Heart left ventricle (tissue), 13 donors: Measurements from ENCODE around the gene PIGV.
A peak's percentile ranks its signal among the peaks of the same experiment; 100 is the strongest.

ENCODE experiments used
- CTCF ChIP-seq, 12 donors: fragments of 200-600 bp; sonication (generic) in 4 of 12; IDR thresholded peaks; one replicate each; pipeline versions ENCODE4 v1.5.0 to v1.8.0; 2018 to 2022; ENCODE audit warnings: antibody characterized with exemption in 12 of 12, mild to moderate bottlenecking in 5 of 12
- POLR2A ChIP-seq, 2 donors: fragments of 450-650 bp; IDR thresholded peaks; one replicate each; pipeline ENCODE4 v1.6.1; 2017; ENCODE audit warnings: antibody characterized with exemption in 2 of 2, mild to moderate bottlenecking in 2 of 2, moderate library complexity in 2 of 2
- donor health status: ischemic (EF 13 %, LVEDD 7.1; RV severe dilation, severe dysfunction).
- donor health status: DM: no; HTN: yes; CAD: no.
- donor health status: DM: no; HTN: no; CAD: no.
- donor health status: ischemic (EF 25% LVEDD 6.9; RV normal size, moderate dysfunction).
- donor health status: ischemic (EF 25% LVEDD 5.7; RV mildly dilated, moderate dysfunction).
- donor health status: ischemic (EF 35%, LVEDD 5.7; RV mildly dilated, moderate dysfunction).
- donor health status: nonischemic (EF 11% LVEDD 7.7; RV severe dilation, severe dysfunction).
- donor health status: DM: yes; HTN: yes; CAD: no.
- donor health status: PGD.
- donor health status: ischemic (EF 29% LVEDD 5.4; RV normal size, mild dysfunction).
- donor health status: nonischemic (EF 23%, LVEDD 6.1; RV moderate dilation, normal function).

- peak in 2 of 12 donors; percentile 9 to 15 for TF ChIP-seq CTCF (IDR thresholded peaks at IDR 0.05)
- TF ChIP-seq POLR2A (IDR thresholded peaks at IDR 0.05), result no peak
These were observed 26.5 kb upstream of the PIGV start for GRCh38 chr1:26761217-26761616.
